IMR-90 (cell line): ENCODE results near the gene RAPGEF3.

Source experiments
- POLR2A ChIP-seq: IDR thresholded peaks from 2 replicates; pipeline ENCODE4 v1.6.1; 2012; ENCODE audit warnings: mild to moderate bottlenecking, low read depth, low read length
- USF2 ChIP-seq: fragments of 150-350 bp; IDR thresholded peaks from 2 replicates; pipeline ENCODE4 v1.6.1; 2017; ENCODE audit warnings: mild to moderate bottlenecking, antibody characterized with exemption, low read length, low read depth

GRCh38 chr12:47802312-47802711 lies 43.6 kb upstream of the RAPGEF3 start:
- TF ChIP-seq USF2: no peak
- no peak for TF ChIP-seq POLR2A
